ENCODE data around the gene TET3. TPM values are rescaled to one million over a fixed set of nuclear protein-coding genes. Genes with fewer than 3 reads are reported as not detected.
A peak's percentile ranks its signal among the peaks of the same experiment; 100 is the strongest.

TET3 gene
- polyA plus RNA-seq, 1 experiment: 2.1 TPM

DNA sequence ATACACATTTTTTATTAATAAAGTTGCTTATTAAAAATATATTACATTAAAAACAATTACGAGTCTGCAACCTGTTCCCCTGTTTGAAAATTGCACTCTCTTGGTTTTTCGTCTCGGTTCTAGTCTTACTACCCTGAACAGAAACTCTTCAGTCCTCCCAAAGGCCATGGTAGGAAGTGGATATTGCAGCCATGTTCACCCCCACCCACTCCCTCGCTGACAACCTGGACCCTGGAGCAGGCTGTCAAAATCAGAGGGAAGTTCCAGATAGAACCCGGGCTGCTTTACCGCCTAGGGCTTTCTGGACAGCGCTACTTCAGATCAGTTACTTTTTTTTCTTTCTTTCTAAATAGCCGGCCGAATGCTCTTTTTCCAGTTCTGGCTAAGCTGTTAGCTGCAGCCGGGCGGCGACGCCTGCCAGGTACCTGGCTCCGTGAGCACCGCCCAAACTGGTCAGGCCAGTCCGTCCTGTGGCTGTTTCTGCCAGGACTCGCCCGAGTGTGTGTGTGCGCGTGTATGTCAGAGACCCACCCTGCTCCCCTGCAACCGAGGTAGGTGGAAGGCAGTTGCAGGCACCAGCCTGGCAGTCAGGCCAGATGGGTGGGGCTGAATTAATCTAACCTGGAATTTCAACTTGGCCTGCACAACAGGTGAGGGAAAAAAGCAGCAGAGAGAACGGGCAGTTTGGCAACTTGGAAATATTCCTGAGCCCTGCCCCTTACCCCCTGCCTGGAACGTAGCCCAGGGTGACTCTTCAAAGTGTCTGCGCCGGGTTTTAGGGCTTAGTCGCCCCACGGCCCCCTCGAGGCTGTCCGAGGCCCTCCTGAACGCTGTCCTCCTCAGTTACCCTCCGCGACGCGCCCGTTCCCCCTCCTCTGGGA, 1.1 kb upstream of the TET3 start:
- no peak overlapping the region; the same call in 1 of the 2 replicates for H3K4me3 ChIP-seq (ENCODE audit: low read depth, low read length)
- no peaks in the 10 kb centered on the region for H3K27me3 ChIP-seq (ENCODE audit: control insufficient read depth, insufficient read depth, low read length)
- CTCF ChIA-PET: no interaction called here
- TF ChIP-seq, protein P1, sequence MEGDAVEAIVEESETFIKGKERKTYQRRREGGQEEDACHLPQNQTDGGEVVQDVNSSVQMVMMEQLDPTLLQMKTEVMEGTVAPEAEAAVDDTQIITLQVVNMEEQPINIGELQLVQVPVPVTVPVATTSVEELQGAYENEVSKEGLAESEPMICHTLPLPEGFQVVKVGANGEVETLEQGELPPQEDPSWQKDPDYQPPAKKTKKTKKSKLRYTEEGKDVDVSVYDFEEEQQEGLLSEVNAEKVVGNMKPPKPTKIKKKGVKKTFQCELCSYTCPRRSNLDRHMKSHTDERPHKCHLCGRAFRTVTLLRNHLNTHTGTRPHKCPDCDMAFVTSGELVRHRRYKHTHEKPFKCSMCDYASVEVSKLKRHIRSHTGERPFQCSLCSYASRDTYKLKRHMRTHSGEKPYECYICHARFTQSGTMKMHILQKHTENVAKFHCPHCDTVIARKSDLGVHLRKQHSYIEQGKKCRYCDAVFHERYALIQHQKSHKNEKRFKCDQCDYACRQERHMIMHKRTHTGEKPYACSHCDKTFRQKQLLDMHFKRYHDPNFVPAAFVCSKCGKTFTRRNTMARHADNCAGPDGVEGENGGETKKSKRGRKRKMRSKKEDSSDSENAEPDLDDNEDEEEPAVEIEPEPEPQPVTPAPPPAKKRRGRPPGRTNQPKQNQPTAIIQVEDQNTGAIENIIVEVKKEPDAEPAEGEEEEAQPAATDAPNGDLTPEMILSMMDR (IDR thresholded peaks at IDR 0.05; ENCODE audit: insufficient read depth, low read depth, low read length): no peak
- no peak for DNase-seq (ENCODE audit: low read depth)
- H3K36me3 ChIP-seq (ENCODE audit: control insufficient read depth, insufficient read depth, low read length): no peaks in the 10 kb centered on the region
- POLR2A ChIA-PET: no interaction called here

DNA sequence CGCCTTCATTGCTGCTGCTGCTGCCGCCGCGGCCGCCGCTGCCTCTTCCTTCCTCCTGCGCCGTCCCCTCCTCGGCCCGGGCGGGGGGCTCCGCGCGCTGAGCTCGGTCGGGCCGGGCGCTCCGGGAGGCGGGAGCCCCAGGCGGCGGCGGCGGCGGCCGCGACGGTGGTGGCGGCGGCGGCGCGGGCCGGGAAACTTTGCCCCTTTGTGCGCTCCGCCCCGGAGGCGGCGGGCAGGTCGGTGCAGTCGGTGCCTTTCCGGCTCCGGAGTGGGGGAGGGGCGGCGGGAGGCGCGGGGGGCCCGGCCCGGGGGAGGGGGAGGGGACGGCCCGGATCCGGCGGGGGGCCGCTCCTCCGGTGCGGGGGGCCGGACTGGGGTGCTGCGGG, 205 bp downstream of the TET3 start:
- H3K4me3 ChIP-seq (ENCODE audit: low read depth, low read length): peak overlapping the region; percentile 54
- POLR2A ChIA-PET: no interaction called here
- CTCF ChIA-PET: interaction anchor here (1.1 kb wide), 1 partner anchor 161 kb away, joined by 3 read pairs; no protein-coding TSS in a partner anchor
- TF ChIP-seq, protein P1 (IDR thresholded peaks at IDR 0.05; ENCODE audit: insufficient read depth, low read depth, low read length): no peak
- H3K27me3 ChIP-seq (ENCODE audit: control insufficient read depth, insufficient read depth, low read length): no peaks in the 10 kb centered on the region
- no peaks in the 10 kb centered on the region; the same call in 1 of the 2 replicates for H3K36me3 ChIP-seq (ENCODE audit: control insufficient read depth, insufficient read depth, low read length)
- no peak for DNase-seq (ENCODE audit: low read depth)

DNA sequence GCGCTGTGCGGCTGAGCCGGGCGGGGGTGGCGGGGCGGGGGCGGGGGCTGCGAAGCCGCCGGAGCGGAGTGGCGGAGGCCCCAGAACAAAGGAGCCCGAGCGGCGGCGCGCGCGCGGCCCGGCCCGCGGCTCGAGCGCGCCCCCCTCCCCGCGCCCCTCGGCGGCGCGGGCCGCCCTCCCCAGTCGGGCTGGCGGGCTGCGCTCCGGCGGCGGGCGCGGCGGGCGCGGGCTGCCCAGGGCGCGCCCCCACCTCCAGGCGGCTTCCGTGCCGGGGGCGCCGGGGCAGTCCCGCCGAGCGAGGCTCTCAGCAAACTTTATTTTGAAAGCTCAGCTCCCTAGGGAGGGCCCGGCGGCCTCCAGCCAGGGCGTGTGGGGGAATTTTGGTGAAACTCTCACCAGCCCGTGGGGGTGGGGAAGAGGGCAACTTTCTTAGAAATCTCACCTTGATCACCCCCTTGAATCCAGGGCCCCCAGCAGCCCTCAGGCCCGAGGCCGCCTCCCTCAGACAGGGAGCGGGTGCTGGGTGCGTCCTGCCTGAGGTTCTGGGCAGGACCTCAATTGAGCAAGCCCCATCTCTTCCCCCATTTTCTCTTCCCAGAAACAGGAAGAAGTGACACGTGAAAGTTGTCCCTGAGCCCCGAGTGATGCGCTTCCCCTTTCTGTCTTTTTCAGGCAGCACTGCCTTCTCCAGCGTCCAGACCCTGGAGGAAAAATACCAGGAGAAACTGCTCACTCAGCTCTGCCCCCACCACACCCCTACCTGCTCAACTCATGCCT, 786 bp downstream of the TET3 start:
- CTCF ChIA-PET: interaction anchor here (1.1 kb wide), 1 partner anchor 162 kb away, joined by 3 read pairs; no protein-coding TSS in a partner anchor
- no peak for DNase-seq (ENCODE audit: low read depth)
- TF ChIP-seq, protein P1 (IDR thresholded peaks at IDR 0.05; ENCODE audit: insufficient read depth, low read depth, low read length): no peak

DNA sequence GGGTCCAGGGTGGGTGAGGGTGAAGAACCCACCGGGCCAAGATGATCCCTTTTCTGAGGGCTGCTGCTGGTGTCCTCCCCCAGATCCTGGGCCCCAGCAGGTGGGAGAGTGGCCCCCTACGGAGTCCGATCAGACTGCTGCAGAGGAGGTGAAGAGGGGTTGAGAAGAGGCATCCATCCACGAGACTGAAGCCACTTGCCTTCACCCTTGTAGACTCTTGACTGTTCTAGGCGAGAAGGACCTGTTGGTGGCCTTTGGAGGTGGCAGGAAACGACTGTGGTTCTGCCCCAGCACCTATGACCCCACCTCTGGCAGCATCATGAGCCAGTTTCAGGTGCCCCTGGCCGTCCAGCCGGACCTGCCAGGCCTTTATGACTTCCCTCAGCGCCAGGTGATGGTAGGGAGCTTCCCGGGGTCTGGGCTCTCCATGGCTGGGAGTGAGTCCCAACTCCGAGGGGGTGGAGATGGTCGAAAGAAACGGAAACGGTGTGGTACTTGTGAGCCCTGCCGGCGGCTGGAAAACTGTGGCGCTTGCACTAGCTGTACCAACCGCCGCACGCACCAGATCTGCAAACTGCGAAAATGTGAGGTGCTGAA, 1.5 kb downstream of the TET3 start:
- H3K36me3 ChIP-seq (ENCODE audit: control insufficient read depth, insufficient read depth, low read length): no peaks in the 10 kb centered on the region; the same call in 1 of the 2 replicates
- ChIA-PET CTCF (interaction anchor here (1.4 kb wide), 1 partner anchor 9 kb away, joined by 4 read pairs; no protein-coding TSS in a partner anchor), POLR2A (no interaction called here)

More for the DNA sequence above, 786 bp downstream of the TET3 start:
- POLR2A ChIA-PET: no interaction called here
- Histone ChIP-seq H3K4me3 (ENCODE audit: low read depth, low read length) (peak overlapping the region; percentile 54), H3K27me3 (ENCODE audit: control insufficient read depth, insufficient read depth, low read length) (no peaks in the 10 kb centered on the region), H3K36me3 (ENCODE audit: control insufficient read depth, insufficient read depth, low read length) (no peaks in the 10 kb centered on the region; the same call in 1 of the 2 replicates)

More for the DNA sequence above, 1.5 kb downstream of the TET3 start:
- H3K4me3 ChIP-seq (ENCODE audit: low read depth, low read length): peak overlapping the region; percentile 54
- DNase-seq (ENCODE audit: low read depth): no peak
- TF ChIP-seq, protein P1 (IDR thresholded peaks at IDR 0.05; ENCODE audit: insufficient read depth, low read depth, low read length): no peak
- no peaks in the 10 kb centered on the region for H3K27me3 ChIP-seq (ENCODE audit: control insufficient read depth, insufficient read depth, low read length)

Measured in BJ (cell line).